HG03354 (cell line): ENCODE results near the gene SKOR2.

Experiments used
- ATAC-seq: cut with Tn5 transposase; IDR thresholded peaks from one replicate; pipeline ENCODE4 v1.9.1; 2021; ENCODE audit warnings: mild to moderate bottlenecking; ENCODE audit not compliant: unreplicated experiment, poor library complexity, severe bottlenecking

Gene SKOR2

DNA sequence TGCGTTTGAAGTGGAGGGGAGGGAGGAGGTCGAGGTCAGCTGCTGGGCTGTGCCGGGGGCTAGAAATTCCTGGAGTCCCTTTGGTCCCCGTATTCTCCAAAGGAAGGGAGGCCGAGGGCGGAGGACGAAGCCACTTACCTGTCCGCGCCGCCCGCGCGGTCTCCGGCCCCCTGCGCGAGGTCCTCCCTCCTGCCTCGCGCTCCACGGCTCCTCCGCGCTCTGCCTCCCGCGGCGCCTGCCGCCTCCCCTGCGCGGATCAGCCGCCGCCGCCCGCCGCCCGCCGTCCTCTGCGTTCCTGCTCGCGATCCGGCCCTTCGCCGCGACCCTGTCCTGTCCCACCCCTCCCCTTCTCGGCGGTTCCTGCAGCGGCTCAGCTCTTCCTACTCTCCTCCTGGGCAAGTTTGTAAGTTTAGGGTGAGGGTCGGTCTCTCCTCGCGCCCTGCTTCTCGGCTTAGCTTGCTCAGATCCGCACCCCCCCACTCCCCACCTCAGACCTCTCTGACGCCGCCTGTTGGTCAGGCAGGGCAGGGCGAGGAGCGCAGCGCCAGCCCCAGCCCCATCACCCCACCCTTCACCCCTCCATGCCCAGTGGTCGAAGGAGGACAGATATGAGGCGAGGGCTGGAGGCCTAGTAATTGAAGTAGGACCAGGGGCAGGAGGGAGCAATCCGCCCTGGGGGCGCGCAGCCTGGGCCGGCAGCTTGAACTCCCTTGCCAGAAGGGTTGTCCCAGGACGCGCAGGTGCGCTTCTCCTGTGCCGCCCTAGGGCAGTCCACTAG lies 9.7 kb upstream of the SKOR2 start:
- ATAC-seq, result no peak

DNA sequence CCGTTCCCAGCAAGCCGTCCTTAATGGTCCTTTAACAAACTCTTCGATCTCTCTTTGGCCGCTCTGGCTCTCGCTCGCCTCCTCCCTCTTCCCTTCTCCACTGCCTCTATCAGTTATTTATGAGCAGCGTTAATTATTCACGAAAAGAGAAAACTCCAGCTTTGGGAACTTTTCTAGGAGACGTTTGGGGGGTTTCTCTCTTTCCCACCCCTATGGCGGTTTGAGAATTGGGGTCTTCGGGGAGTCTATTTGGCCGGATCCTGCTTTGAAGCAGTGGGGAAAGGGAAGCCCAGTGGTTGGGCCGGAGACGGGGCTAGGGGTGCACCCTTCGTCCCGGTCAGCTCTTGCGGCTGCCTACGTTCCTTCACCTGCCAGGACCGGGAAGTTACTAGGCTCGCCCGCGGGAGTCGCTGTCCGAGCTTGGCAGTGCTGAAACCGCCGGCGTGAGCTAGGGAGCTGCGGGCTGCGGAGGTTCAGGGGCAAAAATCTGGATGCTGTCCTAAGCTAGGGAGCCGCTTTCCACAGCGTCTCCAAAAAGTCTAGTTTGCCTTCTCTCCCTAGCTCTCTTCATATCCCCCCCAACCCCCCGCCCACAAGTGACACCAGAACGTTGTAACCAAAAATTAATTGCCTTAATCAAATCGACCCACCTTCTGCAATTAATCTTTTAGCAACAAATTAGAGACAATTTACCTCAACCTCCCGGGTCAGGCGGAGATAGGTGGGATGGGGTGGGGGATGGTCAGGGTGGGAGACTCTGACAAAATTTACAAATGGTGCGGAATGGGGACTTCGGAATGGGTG lies 8.9 kb upstream of the SKOR2 start:
- no peak for ATAC-seq

DNA sequence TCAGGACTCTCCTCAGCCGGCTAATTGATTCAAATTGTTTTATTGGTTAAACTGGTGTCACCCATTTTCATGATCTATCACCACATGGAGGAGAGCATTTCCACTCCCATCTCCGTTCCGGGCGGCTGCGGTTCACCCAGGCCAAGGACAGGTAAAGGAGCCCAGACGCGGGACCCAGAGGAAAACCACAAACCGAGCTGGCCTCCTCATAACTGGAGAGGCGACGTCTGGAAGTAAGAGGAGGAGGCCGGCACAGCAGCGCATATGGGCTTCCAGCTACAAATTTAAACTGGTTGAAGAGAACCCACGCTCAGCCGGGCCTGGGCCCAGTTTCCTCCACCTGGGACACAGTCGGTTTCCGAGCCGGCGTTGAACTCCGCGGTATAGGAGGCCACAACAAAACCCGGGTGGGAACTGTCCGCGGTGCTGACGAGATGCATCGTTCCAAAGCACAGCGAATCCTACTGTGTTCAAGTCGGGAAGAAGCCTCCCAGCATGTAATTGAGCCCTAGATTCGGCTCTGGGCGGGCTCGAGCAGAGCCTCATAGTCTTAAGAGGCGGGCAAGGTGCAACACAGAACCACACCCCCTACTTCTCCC lies 3.0 kb upstream of the SKOR2 start:
- ATAC-seq, result no peak

DNA sequence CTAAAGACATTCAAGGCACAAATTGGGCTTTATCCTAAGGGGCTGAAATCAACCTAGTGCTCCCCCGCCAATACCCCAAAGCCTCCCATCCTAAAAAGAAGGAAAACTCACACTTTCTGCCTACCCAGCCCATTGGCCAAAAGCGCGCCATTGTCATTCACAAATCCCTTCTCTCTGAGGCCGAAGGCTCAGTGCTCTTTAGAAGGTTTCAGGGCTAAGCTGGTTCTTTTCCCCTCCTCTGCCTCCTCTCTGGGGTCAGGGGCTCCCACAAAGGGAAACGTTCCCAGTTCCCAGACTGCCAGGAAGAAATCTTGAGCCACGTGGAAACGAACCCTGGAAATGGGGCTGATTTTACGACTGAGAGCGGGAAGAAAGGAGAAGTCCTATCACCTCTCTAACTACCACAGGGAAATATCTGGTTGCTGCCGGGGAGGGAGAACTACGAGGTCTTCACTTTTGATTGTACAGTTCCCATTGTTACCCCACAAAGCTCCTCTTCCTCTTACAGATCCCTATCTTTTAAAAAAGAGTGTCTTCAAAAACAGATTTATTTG lies 1.7 kb upstream of the SKOR2 start:
- no peak for ATAC-seq

DNA sequence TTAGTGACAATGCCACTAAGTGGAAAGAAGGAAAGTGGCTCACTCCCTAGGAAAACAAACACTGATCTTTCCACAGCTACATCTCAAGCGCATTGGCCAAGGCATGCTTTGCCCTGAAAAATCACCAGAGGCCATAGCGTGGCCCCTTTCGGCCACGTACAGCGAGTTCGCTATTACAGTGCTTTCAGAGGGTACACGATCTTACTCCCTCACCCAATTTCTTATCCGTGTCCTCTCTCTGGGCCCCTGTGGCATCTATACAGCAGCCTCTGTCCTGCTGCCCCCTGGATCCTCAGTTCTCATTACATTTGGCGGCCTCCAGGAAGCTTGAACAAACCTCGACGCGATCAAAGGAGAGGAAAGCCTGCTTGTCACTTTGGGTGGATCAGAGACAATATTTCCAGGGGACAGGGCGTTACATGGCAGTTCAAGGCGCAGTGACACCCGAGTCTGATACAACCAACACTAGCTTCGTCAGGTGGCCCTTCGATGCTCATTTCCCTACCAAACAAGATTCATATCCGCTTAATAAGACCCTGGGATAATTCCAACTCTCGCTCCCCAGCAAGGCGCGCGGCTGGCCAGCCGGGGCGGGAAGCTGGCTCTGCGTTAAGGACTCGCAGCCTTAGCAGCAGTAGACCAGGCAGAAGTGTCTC lies 941 bp downstream of the SKOR2 start:
- ATAC-seq, result no peak

DNA sequence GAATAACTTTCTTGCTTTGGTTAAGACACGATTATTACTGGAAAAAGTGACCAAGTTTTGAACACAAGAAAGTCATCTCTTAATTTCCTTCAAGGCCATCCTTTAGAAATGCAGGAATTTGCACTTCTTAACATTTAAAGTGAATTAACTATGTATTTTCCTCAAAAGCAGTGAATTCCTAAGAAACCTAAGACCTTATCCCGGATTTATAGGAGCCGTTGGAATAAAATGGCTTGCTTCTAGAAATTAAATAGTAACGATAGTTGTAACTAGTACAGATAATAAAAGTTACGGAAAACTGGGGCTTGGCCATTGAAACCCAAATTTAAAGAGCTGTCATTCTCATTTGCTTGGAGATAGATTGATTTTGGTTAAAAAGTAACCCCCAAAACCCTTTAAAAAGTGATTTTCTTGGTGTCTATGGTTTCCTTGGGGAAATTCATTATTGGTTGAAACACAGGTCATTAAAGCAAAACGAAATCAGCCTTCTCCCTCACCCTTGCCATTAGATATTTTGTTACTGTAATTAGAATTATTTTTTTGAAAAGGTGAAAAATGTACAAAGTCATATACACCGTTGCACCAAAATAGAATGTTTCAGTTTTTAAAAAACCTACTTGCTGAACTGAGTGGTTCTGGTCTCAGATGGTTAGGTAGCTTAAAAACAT lies 2.0 kb downstream of the SKOR2 start:
- no peak for ATAC-seq

DNA sequence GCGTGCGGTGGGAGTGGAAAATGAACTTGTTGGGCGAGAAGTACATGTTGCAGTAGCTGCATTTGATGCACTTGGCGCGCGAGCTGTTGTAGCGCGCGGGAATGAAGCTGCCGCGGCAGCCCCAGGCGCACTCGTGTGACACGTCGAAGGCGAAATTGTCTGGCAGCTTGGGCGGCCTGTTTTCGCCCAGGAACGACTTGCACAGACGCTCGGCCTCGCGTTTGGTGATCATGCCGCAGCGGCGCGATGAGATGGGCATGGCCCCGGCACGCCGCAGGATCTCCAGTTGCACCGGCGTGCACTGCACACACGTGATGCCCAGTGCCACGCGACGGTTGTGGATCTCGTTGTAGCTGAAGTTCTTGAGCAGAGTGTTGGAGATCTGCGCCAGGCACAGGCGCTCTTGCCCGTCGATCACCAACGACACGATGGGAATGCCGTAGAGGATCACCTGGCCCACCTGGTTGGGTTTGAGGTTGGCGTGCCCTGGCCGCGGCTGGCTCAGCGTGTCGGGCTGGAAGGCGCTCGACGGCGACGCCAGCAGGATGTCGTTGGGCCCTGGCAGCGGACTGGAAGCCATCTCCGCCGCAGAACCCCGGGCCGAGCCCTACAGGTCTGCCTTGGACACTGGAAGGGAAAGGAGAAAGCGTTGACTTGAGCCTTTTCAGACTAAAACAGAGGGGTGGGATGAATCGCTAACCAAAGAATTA lies 2.7 kb downstream of the SKOR2 start:
- ATAC-seq, result no peak

DNA sequence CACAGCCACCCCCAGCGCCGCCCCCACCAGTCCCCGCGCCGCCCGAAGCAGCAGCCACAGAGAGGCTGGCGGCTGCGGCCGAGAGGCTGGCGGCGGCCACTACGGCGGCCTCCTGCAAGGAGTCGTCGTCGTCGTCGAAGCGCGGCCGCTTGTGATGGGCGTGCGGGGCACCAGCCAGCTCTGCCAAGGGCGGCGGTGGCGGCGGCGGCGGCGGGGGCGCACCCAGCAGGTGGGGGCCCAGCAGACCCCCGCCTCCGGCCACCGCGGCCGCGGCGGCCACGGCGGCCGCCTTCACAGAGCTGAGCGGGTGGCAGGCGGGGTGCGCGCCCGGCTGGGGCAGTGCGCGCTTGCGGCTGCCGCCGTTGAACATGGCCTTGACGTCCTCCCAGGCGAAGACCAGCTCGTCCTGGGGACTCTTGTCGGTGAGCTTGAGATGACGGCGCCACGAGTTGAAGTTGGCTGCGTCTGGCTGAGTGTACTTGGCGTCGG lies 3.3 kb downstream of the SKOR2 start:
- no peak for ATAC-seq

DNA sequence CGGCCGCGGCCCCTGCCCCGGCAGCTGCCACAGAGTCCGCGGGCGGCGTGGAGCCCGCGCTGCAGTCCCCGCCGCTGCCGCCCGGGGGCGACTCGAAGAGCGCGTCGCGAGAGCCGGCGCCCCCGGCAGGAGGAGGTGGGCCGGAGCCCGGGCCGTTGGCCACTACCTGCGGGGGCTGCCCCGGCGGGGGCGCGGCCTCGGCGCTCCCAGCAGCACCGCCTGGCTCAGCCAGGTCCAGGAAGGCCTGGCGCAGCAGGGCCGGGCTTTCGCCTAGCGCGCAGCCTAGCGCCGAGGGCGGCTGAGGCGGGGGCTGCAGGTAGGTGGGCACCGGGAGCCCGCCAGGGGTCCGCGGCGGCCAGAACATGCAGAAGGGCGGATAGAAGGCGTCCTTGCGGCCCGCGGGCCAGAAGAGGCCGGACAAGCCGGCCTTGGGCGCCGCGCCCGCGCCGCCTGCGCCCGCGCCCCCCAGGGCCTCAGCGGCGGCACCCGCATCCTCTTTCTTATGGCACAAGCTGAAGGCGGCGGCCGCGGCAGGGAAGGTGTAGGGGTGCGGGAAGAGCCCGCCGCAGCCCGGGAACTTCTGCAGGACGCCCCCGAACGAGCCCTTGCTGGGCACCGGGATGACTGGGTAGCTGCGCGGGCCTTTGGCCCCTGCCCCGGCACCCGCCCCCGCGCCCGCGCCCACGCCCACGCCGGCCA lies 3.9 kb downstream of the SKOR2 start:
- no peak for ATAC-seq

DNA sequence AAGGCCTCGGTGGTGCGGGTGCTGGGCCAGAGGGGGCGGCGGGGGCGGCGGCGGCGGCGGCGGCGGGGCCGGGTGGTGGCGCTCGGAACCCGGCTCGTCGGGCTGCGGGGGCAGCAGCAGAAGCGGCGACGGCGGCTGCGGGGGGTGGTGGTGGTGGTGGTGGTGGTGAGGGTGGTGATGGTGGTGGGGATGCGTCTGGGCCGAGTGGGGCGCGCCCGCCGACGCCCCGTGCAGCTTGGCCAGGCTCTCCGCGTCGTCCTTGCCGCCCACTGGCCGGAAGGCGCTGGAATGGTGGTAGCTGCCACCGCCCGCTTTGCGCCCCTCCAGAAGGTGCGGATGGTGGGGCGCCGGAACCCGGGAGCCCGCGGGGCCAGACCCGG lies 4.4 kb downstream of the SKOR2 start:
- no peak for ATAC-seq

DNA sequence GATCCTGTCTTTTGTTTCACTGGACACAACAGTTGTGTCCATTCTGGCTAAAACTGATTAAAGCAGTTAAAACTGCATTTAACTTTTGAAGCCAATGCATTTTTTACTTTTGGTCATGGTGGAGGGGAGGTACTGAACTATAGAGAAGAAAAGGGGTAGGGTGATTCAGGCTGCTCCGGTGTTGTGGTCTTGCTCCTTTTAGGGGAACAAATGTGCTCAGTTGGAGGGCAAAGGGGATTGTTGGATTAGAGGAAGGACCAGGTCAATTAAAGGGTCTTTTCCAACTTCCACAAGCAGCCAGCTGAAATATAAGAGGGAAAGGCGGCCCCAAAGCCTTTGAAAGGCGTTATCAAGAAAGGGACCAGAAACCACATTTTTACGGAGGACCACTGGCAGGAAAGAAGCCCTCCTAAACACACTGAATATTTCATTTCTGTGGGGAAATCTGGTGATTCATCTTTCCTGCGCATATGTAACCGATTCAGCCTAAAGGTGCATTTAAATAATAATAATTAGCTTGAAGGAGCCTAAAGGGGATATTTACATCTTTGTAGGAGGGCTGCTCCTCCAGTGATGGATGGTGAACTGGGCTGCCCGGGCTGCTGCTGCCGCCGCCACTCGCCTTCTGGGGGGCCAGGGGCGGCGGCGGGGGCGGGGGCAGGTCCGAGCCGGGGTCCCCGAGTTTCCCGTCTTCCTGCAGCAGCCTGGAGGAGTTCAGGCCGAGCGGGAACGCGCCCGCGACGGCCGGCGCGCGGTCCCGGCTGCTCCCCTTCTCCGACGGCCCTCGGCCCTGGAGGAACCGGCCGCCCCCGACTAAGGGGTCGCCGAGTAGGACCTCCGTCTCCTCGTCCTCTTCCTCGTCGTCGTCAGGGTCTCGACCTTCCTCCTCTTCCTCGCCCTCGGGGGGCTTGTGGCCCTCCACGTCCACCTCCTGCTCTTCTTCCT lies 5.2 kb downstream of the SKOR2 start:
- no peak for ATAC-seq

DNA sequence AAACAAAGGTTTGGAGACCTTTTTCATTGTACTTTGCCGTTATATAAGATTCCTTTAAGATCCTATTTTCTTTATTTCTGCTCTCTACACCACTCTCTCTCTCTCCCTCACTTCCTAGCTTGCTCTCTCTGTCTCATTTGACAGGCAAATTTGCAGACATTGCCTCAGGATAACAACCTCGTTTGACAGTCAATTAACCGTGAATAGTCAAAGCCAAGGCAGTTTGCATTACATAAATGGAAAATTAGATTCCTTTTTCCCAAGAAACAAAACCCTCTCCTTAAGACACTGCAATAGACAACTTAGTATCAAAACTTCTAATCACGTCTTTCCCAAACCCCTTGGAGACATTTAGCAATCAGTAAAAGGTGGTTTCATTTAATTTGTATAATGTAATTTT lies 7.4 kb downstream of the SKOR2 start:
- ATAC-seq, result no peak

DNA sequence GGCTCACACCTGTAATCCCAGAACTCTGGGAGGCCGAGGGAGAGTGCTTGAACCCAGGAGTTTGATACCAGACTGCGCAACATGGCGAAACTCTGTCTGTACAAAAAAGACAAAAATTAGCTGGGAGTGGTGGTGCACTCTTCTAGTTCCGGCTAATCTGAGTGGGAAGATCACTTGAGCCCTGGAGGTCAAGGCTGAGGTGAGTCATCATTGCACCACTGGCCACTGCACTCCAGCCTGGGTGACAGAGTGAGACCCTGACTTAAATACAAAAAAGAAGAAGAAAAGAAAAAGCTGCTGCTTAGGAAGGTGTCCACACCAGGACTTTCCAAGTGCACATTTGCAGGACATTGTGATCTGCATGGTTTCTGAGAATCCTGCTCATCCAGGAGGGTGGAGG lies 16.4 kb downstream of the SKOR2 start:
- ATAC-seq, result no peak

DNA sequence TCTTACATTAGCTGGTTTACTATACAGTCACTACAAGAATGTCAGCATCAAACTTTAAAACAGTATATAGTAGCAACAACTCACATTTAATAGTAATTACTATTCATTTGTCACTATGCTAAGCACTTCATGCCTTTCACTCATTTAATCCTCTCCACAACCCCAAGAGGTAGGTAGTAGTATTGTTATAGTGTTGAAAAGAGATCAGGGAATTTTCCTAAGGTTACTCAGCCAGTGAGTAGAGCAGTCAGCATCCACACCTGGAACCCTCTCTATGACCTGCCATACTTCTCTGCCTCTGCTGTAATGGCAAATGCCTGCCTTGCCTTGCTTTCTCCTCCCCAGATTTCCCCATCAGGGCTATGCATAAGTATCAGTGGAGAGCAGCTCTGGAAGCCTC lies 24.8 kb downstream of the SKOR2 start:
- ATAC-seq, result no peak

DNA sequence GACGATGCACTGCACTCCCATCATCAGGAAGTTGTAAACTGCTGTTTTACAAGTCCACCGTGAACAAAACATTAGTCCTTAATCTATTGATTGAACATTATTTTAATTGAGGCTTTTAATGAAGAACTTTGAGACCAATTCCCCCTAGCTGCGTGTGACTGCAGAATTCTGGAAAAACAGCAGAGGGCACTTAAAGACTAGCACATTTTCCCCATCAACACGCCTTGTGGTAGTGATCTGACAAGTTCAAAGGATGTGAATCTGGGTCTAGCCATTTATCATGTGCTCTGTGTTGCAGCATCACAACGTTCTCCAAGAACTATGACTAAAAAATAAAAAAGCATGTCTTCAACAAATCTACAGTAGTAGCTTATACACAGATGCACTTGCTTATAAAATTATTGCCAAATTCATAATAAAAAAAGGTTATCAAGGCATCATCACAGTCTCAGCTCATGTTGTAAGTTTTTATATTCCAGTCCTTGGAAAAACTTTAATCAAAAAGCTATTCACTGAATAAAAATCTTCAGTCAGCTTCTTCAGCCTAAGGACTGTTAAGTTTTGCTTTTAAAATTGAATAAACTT lies 35.8 kb downstream of the SKOR2 start:
- no peak for ATAC-seq

DNA sequence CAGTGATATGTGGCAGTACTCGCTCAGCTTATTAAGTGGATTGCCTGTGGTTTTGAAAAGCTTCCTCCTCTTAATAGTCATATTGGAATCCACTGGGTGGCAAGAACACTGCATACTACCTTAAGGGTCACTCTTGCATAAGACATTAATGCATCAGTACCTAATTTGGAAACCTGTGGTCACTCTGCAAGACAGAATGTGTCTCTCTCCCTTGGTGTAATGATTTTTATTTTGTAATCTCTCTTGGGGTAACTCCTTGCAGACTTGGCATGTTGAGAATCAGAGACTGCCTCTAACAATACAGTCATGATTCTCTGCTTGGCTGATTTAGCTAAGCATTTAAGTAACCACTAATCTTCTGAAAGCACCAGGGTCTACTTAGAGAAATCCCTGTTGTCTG lies 42.3 kb downstream of the SKOR2 start:
- ATAC-seq, result no peak
